Measurements from ENCODE around the gene CHRM5. TPM values are rescaled to one million over a fixed set of nuclear protein-coding genes. Genes with fewer than 3 reads are reported as not detected.

CHRM5 gene
- total RNA-seq, 1 experiment from 2014 or later = not detected

GRCh38 chr15:33963831-33964664 is 4.2 kb upstream of the CHRM5 start:
- ChIA-PET POLR2A (no interaction called here), CTCF (interaction anchor here (0.6 to 1.0 kb wide), 4 partner anchors 205 to 289 kb away, joined by 3 to 7 read pairs (median 4); no protein-coding TSS in a partner anchor)
- no peaks in the 10 kb centered on the region for H3K4me1 Mint-ChIP-seq (ENCODE audit: low read depth, unreplicated experiment)
- H3K4me3 Mint-ChIP-seq (ENCODE audit: unreplicated experiment) = no peak overlapping the region
- intact Hi-C loops (cut with micrococcal nuclease; ENCODE audit: unreplicated experiment) = loop anchor here (1.0 kb wide), 1 partner anchor 229 kb away; no protein-coding TSS in a partner anchor
- H3K9me3 Mint-ChIP-seq (ENCODE audit: unreplicated experiment) = no peaks in the 10 kb centered on the region
- no peak overlapping the region for H3K27ac Mint-ChIP-seq (ENCODE audit: unreplicated experiment)
- TF ChIP-seq CTCF (IDR thresholded peaks at IDR 0.05; ENCODE audit: insufficient read depth in 1 of 2, low read depth in 1 of 2, low read length in 1 of 2, severe bottlenecking in 1 of 2, unreplicated experiment in 1 of 2) = peak; percentile 42 to 63
- H3K36me3 ChIP-seq (ENCODE audit: control insufficient read depth, insufficient read depth, low read length) = no peaks in the 10 kb centered on the region
- no peaks in the 10 kb centered on the region; the same call in 1 of the 2 replicates for H3K27me3 ChIP-seq (replicated peaks; ENCODE audit: control insufficient read depth, insufficient read depth, low read length)
- no peak overlapping the region for H3K4me3 ChIP-seq (ENCODE audit: low read depth, low read length)
- H3K27me3 Mint-ChIP-seq (ENCODE audit: insufficient read depth, unreplicated experiment) = no peaks in the 10 kb centered on the region
- H3K9me3 ChIP-seq = no peaks in the 10 kb centered on the region
- H3K36me3 Mint-ChIP-seq (ENCODE audit: insufficient read depth, unreplicated experiment) = no peaks in the 10 kb centered on the region
- no TSS peak for BruUV-seq (replicated peaks)
- DNase-seq = peak in 1 of 2 experiments; percentile 24
- no peaks in the 10 kb centered on the region for H3K4me1 ChIP-seq

- intact Hi-C loops (cut with micrococcal nuclease; ENCODE audit: unreplicated experiment) = loop anchor here (1.0 kb wide), 1 partner anchor 229 kb away; no protein-coding TSS in a partner anchor
- POLR2A ChIA-PET = no interaction called here
- Mint-ChIP-seq H3K27me3 (ENCODE audit: insufficient read depth, unreplicated experiment) (no peaks in the 10 kb centered on the region), H3K9me3 (ENCODE audit: unreplicated experiment) (no peaks in the 10 kb centered on the region), H3K4me3 (ENCODE audit: unreplicated experiment) (no peak overlapping the region), H3K27ac (ENCODE audit: unreplicated experiment) (no peak overlapping the region), H3K36me3 (ENCODE audit: insufficient read depth, unreplicated experiment) (no peaks in the 10 kb centered on the region), H3K4me1 (ENCODE audit: low read depth, unreplicated experiment) (no peaks in the 10 kb centered on the region)
- no peak for TF ChIP-seq CTCF (IDR thresholded peaks at IDR 0.05; ENCODE audit: insufficient read depth in 1 of 2, low read depth in 1 of 2, low read length in 1 of 2, severe bottlenecking in 1 of 2, unreplicated experiment in 1 of 2)
- Histone ChIP-seq H3K4me3 (ENCODE audit: low read depth, low read length) (no peak overlapping the region), H3K4me1 (no peaks in the 10 kb centered on the region), H3K27me3 (replicated peaks; ENCODE audit: control insufficient read depth, insufficient read depth, low read length) (no peaks in the 10 kb centered on the region; the same call in 1 of the 2 replicates), H3K9me3 (no peaks in the 10 kb centered on the region), H3K36me3 (ENCODE audit: control insufficient read depth, insufficient read depth, low read length) (no peaks in the 10 kb centered on the region)
- CTCF ChIA-PET = interaction anchor here (0.6 to 1.0 kb wide), 3 partner anchors 206 to 290 kb away, joined by 3 to 7 read pairs (median 6); no protein-coding TSS in a partner anchor
- no peak for DNase-seq
- no TSS peak for BruUV-seq (replicated peaks)
These were observed 3.6 kb upstream of the CHRM5 start for GRCh38 chr15:33964665-33965040.

GRCh38 chr15:33968821-33969220 is 524 bp downstream of the CHRM5 start:
- Histone ChIP-seq H3K27me3 (replicated peaks; ENCODE audit: control insufficient read depth, insufficient read depth, low read length) (no peaks in the 10 kb centered on the region; the same call in 1 of the 2 replicates), H3K36me3 (ENCODE audit: control insufficient read depth, insufficient read depth, low read length) (no peaks in the 10 kb centered on the region), H3K4me1 (no peaks in the 10 kb centered on the region), H3K4me3 (ENCODE audit: low read depth, low read length) (no peak overlapping the region), H3K9me3 (no peaks in the 10 kb centered on the region)
- no peak for TF ChIP-seq CTCF (IDR thresholded peaks at IDR 0.05; ENCODE audit: insufficient read depth in 1 of 2, low read depth in 1 of 2, low read length in 1 of 2, severe bottlenecking in 1 of 2, unreplicated experiment in 1 of 2)
- BruUV-seq (replicated peaks) = no TSS peak
- no peaks in the 10 kb centered on the region for H3K9me3 Mint-ChIP-seq (ENCODE audit: unreplicated experiment)
- intact Hi-C loops (cut with micrococcal nuclease; ENCODE audit: unreplicated experiment) = no loop called here
- CTCF ChIA-PET = no interaction called here
- H3K27ac Mint-ChIP-seq (ENCODE audit: unreplicated experiment) = no peak overlapping the region
- no peaks in the 10 kb centered on the region for H3K36me3 Mint-ChIP-seq (ENCODE audit: insufficient read depth, unreplicated experiment)
- POLR2A ChIA-PET = interaction anchor here (0.5 kb wide), 1 partner anchor 70 kb away, joined by 7 read pairs; the partner anchor contains the start of gene AVEN
- H3K27me3 Mint-ChIP-seq (ENCODE audit: insufficient read depth, unreplicated experiment) = no peaks in the 10 kb centered on the region
- no peaks in the 10 kb centered on the region for H3K4me1 Mint-ChIP-seq (ENCODE audit: low read depth, unreplicated experiment)
- no peak overlapping the region for H3K4me3 Mint-ChIP-seq (ENCODE audit: unreplicated experiment)
- DNase-seq = no peak
